Activated naive CD8-positive, alpha-beta T cell treated with anti-CD3 and anti-CD28 coated beads, Interleukin-2, amount 10 ng/mL, durations not matched to agents 7 days and 5 days (primary cell): ENCODE data around the gene COL20A1. TPM values are rescaled to one million over a fixed set of nuclear protein-coding genes. Genes with fewer than 3 reads are reported as not detected.

ENCODE experiments used
- ATAC-seq: fragments of 150-1000 bp; cut with Tn5 transposase; one replicate; pipeline ENCODE4 v1.10.0; 2021; ENCODE audit warnings: low read depth, moderate library complexity
- POLR2A ChIA-PET: fragments of 350-600 bp; sonication (Branson Sonifier 250); formaldehyde crosslinking; loops from one replicate; lab custom pipeline; 2021; ENCODE audit warnings: antibody characterized with exemption; lab: Charles Lee
- DNase-seq: peaks from one replicate; pipeline ENCODE4 v3.0.0; 2021
- H3K27ac Mint-ChIP-seq: one replicate; pipeline ENCODE4 v1.8.0; 2022; ENCODE audit warnings: mild to moderate bottlenecking, mixed read lengths
- H3K27me3 Mint-ChIP-seq: one replicate; pipeline ENCODE4 v1.8.0; 2022; ENCODE audit warnings: mild to moderate bottlenecking, moderate library complexity, mixed read lengths
- H3K36me3 Mint-ChIP-seq: one replicate; pipeline ENCODE4 v1.8.0; 2021; ENCODE audit warnings: mild to moderate bottlenecking, mixed read lengths
- H3K4me1 Mint-ChIP-seq: one replicate; pipeline ENCODE4 v1.8.0; 2021; ENCODE audit warnings: mixed read lengths
- H3K4me3 Mint-ChIP-seq: one replicate; pipeline ENCODE4 v1.8.0; 2022; ENCODE audit warnings: mild to moderate bottlenecking, moderate library complexity, mixed read lengths
- H3K9me3 Mint-ChIP-seq: one replicate; pipeline ENCODE4 v1.8.0; 2021; ENCODE audit warnings: mixed read lengths
- total RNA-seq, 2 experiments: library from RNA; stranded (reverse); gene quantifications; one replicate each; pipeline ENCODE4 v1.2.3, GENCODE V29; 2021

The COL20A1 gene
- total RNA-seq, 2 experiments from 2014 or later = 0.26 TPM; not detected in 1

- Mint-ChIP-seq H3K27ac (no peak overlapping the region), H3K4me1 (peaks cover 10% of the 10 kb centered on the region), H3K27me3 (no peaks in the 10 kb centered on the region), H3K36me3 (no peaks in the 10 kb centered on the region), H3K9me3 (no peaks in the 10 kb centered on the region), H3K4me3 (no peak overlapping the region)
- POLR2A ChIA-PET = no interaction called here
- DNase-seq = no peak
- no peak for ATAC-seq
These were observed 16.0 kb upstream of the COL20A1 start for GRCh38 chr20:63276956-63277355.

GRCh38 chr20:63277466-63278272 is 15.3 kb upstream of the COL20A1 start:
- no peaks in the 10 kb centered on the region for H3K27me3 Mint-ChIP-seq
- no peak overlapping the region for H3K27ac Mint-ChIP-seq
- no peak for DNase-seq
- H3K36me3 Mint-ChIP-seq = no peaks in the 10 kb centered on the region
- peaks cover 10% of the 10 kb centered on the region for H3K4me1 Mint-ChIP-seq
- H3K9me3 Mint-ChIP-seq = no peaks in the 10 kb centered on the region
- POLR2A ChIA-PET = no interaction called here
- H3K4me3 Mint-ChIP-seq = no peak overlapping the region
- no peak for ATAC-seq

- no peaks in the 10 kb centered on the region for H3K27me3 Mint-ChIP-seq
- H3K4me3 Mint-ChIP-seq = no peak overlapping the region
- DNase-seq (no peak), ATAC-seq (no peak)
- H3K4me1 Mint-ChIP-seq = peaks cover 8% of the 10 kb centered on the region
- no peaks in the 10 kb centered on the region for H3K9me3 Mint-ChIP-seq
- peaks cover under 1% of the 10 kb centered on the region for H3K36me3 Mint-ChIP-seq
- no peak overlapping the region for H3K27ac Mint-ChIP-seq
- POLR2A ChIA-PET = no interaction called here
These were observed 14.3 kb upstream of the COL20A1 start for GRCh38 chr20:63278661-63279060.

GRCh38 chr20:63279931-63280330 is 13.1 kb upstream of the COL20A1 start:
- Mint-ChIP-seq H3K9me3 (no peaks in the 10 kb centered on the region), H3K4me1 (peaks cover 4% of the 10 kb centered on the region), H3K27me3 (no peaks in the 10 kb centered on the region), H3K36me3 (peaks cover 3% of the 10 kb centered on the region), H3K27ac (no peak overlapping the region), H3K4me3 (no peak overlapping the region)
- ATAC-seq (no peak), DNase-seq (no peak)
- POLR2A ChIA-PET = no interaction called here

GRCh38 chr20:63280371-63280770 is 12.6 kb upstream of the COL20A1 start:
- no peaks in the 10 kb centered on the region for H3K9me3 Mint-ChIP-seq
- peaks cover 3% of the 10 kb centered on the region for H3K36me3 Mint-ChIP-seq
- H3K27me3 Mint-ChIP-seq = no peaks in the 10 kb centered on the region
- DNase-seq = no peak
- no peak overlapping the region for H3K27ac Mint-ChIP-seq
- peaks cover 2% of the 10 kb centered on the region for H3K4me1 Mint-ChIP-seq
- ATAC-seq = no peak
- POLR2A ChIA-PET = no interaction called here
- H3K4me3 Mint-ChIP-seq = no peak overlapping the region

- ATAC-seq = no peak
- no peak overlapping the region for H3K27ac Mint-ChIP-seq
- H3K4me1 Mint-ChIP-seq = peaks cover 2% of the 10 kb centered on the region
- POLR2A ChIA-PET = no interaction called here
- H3K27me3 Mint-ChIP-seq = no peaks in the 10 kb centered on the region
- no peak for DNase-seq
- H3K4me3 Mint-ChIP-seq = no peak overlapping the region
- H3K36me3 Mint-ChIP-seq = peaks cover 3% of the 10 kb centered on the region
- H3K9me3 Mint-ChIP-seq = no peaks in the 10 kb centered on the region
These were observed 11.9 kb upstream of the COL20A1 start for GRCh38 chr20:63280929-63281545.

- H3K27ac Mint-ChIP-seq = no peak overlapping the region
- H3K27me3 Mint-ChIP-seq = no peaks in the 10 kb centered on the region
- H3K4me1 Mint-ChIP-seq = peaks cover 2% of the 10 kb centered on the region
- POLR2A ChIA-PET = no interaction called here
- H3K36me3 Mint-ChIP-seq = peaks cover 3% of the 10 kb centered on the region
- ATAC-seq (no peak), DNase-seq (no peak)
- no peak overlapping the region for H3K4me3 Mint-ChIP-seq
- H3K9me3 Mint-ChIP-seq = no peaks in the 10 kb centered on the region
These were observed 11.0 kb upstream of the COL20A1 start for GRCh38 chr20:63281742-63282665.

GRCh38 chr20:63282946-63283345 is 10.0 kb upstream of the COL20A1 start:
- Mint-ChIP-seq H3K4me1 (peaks cover 2% of the 10 kb centered on the region), H3K36me3 (peaks cover 3% of the 10 kb centered on the region), H3K27me3 (no peaks in the 10 kb centered on the region), H3K4me3 (no peak overlapping the region), H3K27ac (no peak overlapping the region), H3K9me3 (no peaks in the 10 kb centered on the region)
- POLR2A ChIA-PET = no interaction called here
- ATAC-seq = no peak
- DNase-seq = no peak

GRCh38 chr20:63283397-63284082 is 9.4 kb upstream of the COL20A1 start:
- ATAC-seq = peak; percentile 32
- Mint-ChIP-seq H3K36me3 (peaks cover 3% of the 10 kb centered on the region), H3K4me3 (peak overlapping the region; percentile 67), H3K27me3 (no peaks in the 10 kb centered on the region), H3K9me3 (no peaks in the 10 kb centered on the region), H3K4me1 (peaks cover 2% of the 10 kb centered on the region), H3K27ac (peak overlapping the region; percentile 89)
- no peak for DNase-seq
- POLR2A ChIA-PET = interaction anchor here (0.8 kb wide), 1 partner anchor 11 kb away, joined by 4 read pairs; the partner anchor contains the start of gene ARFGAP1

- Mint-ChIP-seq H3K27me3 (no peaks in the 10 kb centered on the region), H3K4me1 (peaks cover 2% of the 10 kb centered on the region), H3K36me3 (peaks cover 3% of the 10 kb centered on the region), H3K9me3 (no peaks in the 10 kb centered on the region), H3K4me3 (peak overlapping the region; percentile 67), H3K27ac (peak overlapping the region; percentile 89)
- ATAC-seq = peak; percentile 66
- POLR2A ChIA-PET = interaction anchor here (0.8 kb wide), 1 partner anchor 11 kb away, joined by 4 read pairs; the partner anchor contains the start of gene ARFGAP1
- DNase-seq = no peak
These were observed 8.9 kb upstream of the COL20A1 start for GRCh38 chr20:63284083-63284440.

GRCh38 chr20:63284544-63284949 is 8.4 kb upstream of the COL20A1 start:
- ATAC-seq (peak; percentile 23), DNase-seq (no peak)
- Mint-ChIP-seq H3K4me3 (peak overlapping the region; percentile 65), H3K4me1 (peaks cover 2% of the 10 kb centered on the region), H3K27me3 (no peaks in the 10 kb centered on the region), H3K9me3 (no peaks in the 10 kb centered on the region), H3K27ac (peak overlapping the region; percentile 75), H3K36me3 (peaks cover 3% of the 10 kb centered on the region)
- POLR2A ChIA-PET = interaction anchor here (0.6 kb wide), 1 partner anchor 9 kb away, joined by 3 read pairs; no protein-coding TSS in a partner anchor

- DNase-seq = no peak
- Mint-ChIP-seq H3K27ac (peak overlapping the region; percentile 75), H3K4me3 (peak overlapping the region; percentile 65), H3K9me3 (no peaks in the 10 kb centered on the region), H3K4me1 (peaks cover 2% of the 10 kb centered on the region), H3K36me3 (peaks cover 3% of the 10 kb centered on the region), H3K27me3 (no peaks in the 10 kb centered on the region)
- no peak for ATAC-seq
- POLR2A ChIA-PET = interaction anchor here (0.6 kb wide), 1 partner anchor 10 kb away, joined by 3 read pairs; no protein-coding TSS in a partner anchor
These were observed 7.9 kb upstream of the COL20A1 start for GRCh38 chr20:63284981-63285524.
